H1 (cell line): Measurements from ENCODE around the gene SLC25A38. TPM values are rescaled to one million over a fixed set of nuclear protein-coding genes. Genes with fewer than 3 reads are reported as not detected.
"Not testable (repeated sequence)": the region's sequence is repeated elsewhere in the genome, so short reads cannot be mapped to it uniquely, and the experiment has no call there.

Source experiments
- CTCF ChIA-PET: fragments of 300-600 bp; sonication (Branson Sonifier 250); formaldehyde crosslinking; loops from one replicate; lab custom pipeline; 2021; ENCODE audit not compliant: partially characterized antibody; lab: Charles Lee
- POLR2A ChIA-PET: fragments of 300-600 bp; sonication (Branson Sonifier 250); formaldehyde crosslinking; loops from one replicate; lab custom pipeline; 2021; ENCODE audit warnings: inconsistent platforms; ENCODE audit not compliant: partially characterized antibody; lab: Charles Lee
- DNase-seq, 2 experiments: peaks; one replicate each; pipeline versions ENCODE4 v3.0.0 to v3.0.0-alpha.2; 2010 to 2022; ENCODE audit warnings: low spot score in 2 of 2, low read depth in 1 of 2, mixed read lengths in 1 of 2
- FAIRE-seq: peaks from 2 replicates; lab custom pipeline; 2011; peaks lifted over from hg19 to GRCh38; lab: Jason Lieb, UNC
- H2AFZ ChIP-seq: 2 replicates; pipeline ENCODE4 v1.8.1; 2012; ENCODE audit warnings: low read length, inconsistent platforms
- H2AK5ac ChIP-seq: 2 replicates; pipeline ENCODE4 v1.6.1; 2013; ENCODE audit warnings: low read depth, low read length
- H2BK120ac ChIP-seq: replicated peaks from 2 replicates; pipeline ENCODE3; 2013; ENCODE audit warnings: low read depth, low read length, inconsistent platforms
- H2BK12ac ChIP-seq: 2 replicates; pipeline ENCODE4 v1.6.1; 2013; ENCODE audit warnings: low read depth, low read length
- H2BK15ac ChIP-seq: 2 replicates; pipeline ENCODE4 v1.6.1; 2013; ENCODE audit warnings: low read length
- H2BK20ac ChIP-seq: 2 replicates; pipeline ENCODE4 v1.6.1; 2013; ENCODE audit warnings: low read length
- H2BK5ac ChIP-seq: 2 replicates; pipeline ENCODE4 v1.6.1; 2013; ENCODE audit warnings: low read depth, low read length
- H3K14ac ChIP-seq: 2 replicates; pipeline ENCODE4 v1.6.1; 2013; ENCODE audit warnings: inconsistent platforms; ENCODE audit not compliant: insufficient read length
- H3K18ac ChIP-seq: 2 replicates; pipeline ENCODE4 v1.6.1; 2013; ENCODE audit warnings: low read length; ENCODE audit errors: extremely low read depth
- H3K23ac ChIP-seq: 2 replicates; pipeline ENCODE4 v1.6.1; 2013; ENCODE audit warnings: inconsistent platforms; ENCODE audit not compliant: insufficient read length
- H3K23me2 ChIP-seq: 2 replicates; pipeline ENCODE4 v1.6.1; 2013; ENCODE audit warnings: low read depth, low read length
- H3K27ac ChIP-seq: 2 replicates; pipeline ENCODE4 v1.6.1; 2011; ENCODE audit warnings: low read depth, low read length, inconsistent platforms
- H3K27me3 ChIP-seq, 4 experiments: replicated peaks in 1 of 4; 1 replicate in 1 of 4; 2 replicates in 3 of 4; pipeline versions ENCODE4 v1.6.1 to v1.8.1; 2011 to 2013; ENCODE audit warnings: low read length in 3 of 4, mild to moderate bottlenecking in 3 of 4, inconsistent platforms in 2 of 4, mixed read lengths in 2 of 4, moderate library complexity in 1 of 4; ENCODE audit not compliant: control insufficient read depth in 3 of 4, insufficient read depth in 3 of 4; ENCODE audit errors: extremely low read depth in 1 of 4
- H3K36me3 ChIP-seq, 4 experiments: 2 replicates each; pipeline versions ENCODE4 v1.6.1 to v1.8.1; 2011 to 2013; ENCODE audit warnings: mild to moderate bottlenecking in 4 of 4, low read length in 3 of 4, moderate library complexity in 2 of 4, control low read depth in 1 of 4, inconsistent platforms in 1 of 4; ENCODE audit not compliant: insufficient read depth in 4 of 4, control insufficient read depth in 2 of 4
- H3K4ac ChIP-seq: replicated peaks from 2 replicates; pipeline ENCODE3; 2013; ENCODE audit warnings: low read length, low read depth, mixed read lengths, inconsistent platforms; ENCODE audit not compliant: insufficient read length
- H3K4me1 ChIP-seq, 4 experiments: replicated peaks in 1 of 4; 1 replicate in 1 of 4; 2 replicates in 3 of 4; pipeline versions ENCODE4 v1.6.1 to v1.8.1; 2011 to 2013; ENCODE audit warnings: low read length in 3 of 4, inconsistent platforms in 2 of 4, mixed read lengths in 1 of 4; ENCODE audit not compliant: insufficient read depth in 4 of 4, control insufficient read depth in 3 of 4
- H3K4me2 ChIP-seq, 2 experiments: 2 replicates each; pipeline versions ENCODE4 v1.6.1 to v1.8.1; 2011 to 2013; ENCODE audit warnings: low read depth in 2 of 2, low read length in 2 of 2, control low read depth in 1 of 2, inconsistent platforms in 1 of 2, mild to moderate bottlenecking in 1 of 2; ENCODE audit not compliant: insufficient read depth in 1 of 2
- H3K4me3 ChIP-seq, 4 experiments: fragments of 200-600, 300-600 bp in 1 of 4; sonication (generic), shearing (Covaris generic), sonication (Bioruptor Twin) in 1 of 4; 2 replicates each; pipeline versions ENCODE4 v1.5.1 to v1.8.1; 2011 to 2016; ENCODE audit warnings: low read length in 4 of 4, low read depth in 3 of 4, control low read depth in 2 of 4, inconsistent platforms in 2 of 4, mild to moderate bottlenecking in 2 of 4, mixed read lengths in 1 of 4, moderate library complexity in 1 of 4; ENCODE audit not compliant: insufficient read depth in 2 of 4; ENCODE audit errors: extremely low read depth in 1 of 4
- H3K56ac ChIP-seq: replicated peaks from 2 replicates; pipeline ENCODE3; 2013; ENCODE audit warnings: low read depth, mild to moderate bottlenecking, mixed read lengths, low read length, inconsistent platforms; ENCODE audit not compliant: insufficient read length
- H3K79me1 ChIP-seq: 2 replicates; pipeline ENCODE4 v1.6.1; 2013; ENCODE audit warnings: low read depth, low read length, control low read depth
- H3K79me2 ChIP-seq, 2 experiments: 2 replicates each; pipeline versions ENCODE4 v1.6.1 to v1.8.1; 2012 to 2013; ENCODE audit warnings: low read length in 2 of 2, mild to moderate bottlenecking in 2 of 2, inconsistent platforms in 1 of 2; ENCODE audit not compliant: insufficient read depth in 2 of 2, control insufficient read depth in 1 of 2
- H3K9ac ChIP-seq, 4 experiments: replicated peaks in 1 of 4; 1 replicate in 1 of 4; 2 replicates in 3 of 4; pipeline versions ENCODE4 v1.6.1 to v1.8.1; 2011 to 2013; ENCODE audit warnings: low read depth in 3 of 4, low read length in 3 of 4, control low read depth in 2 of 4, mild to moderate bottlenecking in 2 of 4, moderate library complexity in 2 of 4, inconsistent platforms in 1 of 4; ENCODE audit errors: extremely low read depth in 1 of 4
- H3K9me3 ChIP-seq, 2 experiments: 2 replicates each; pipeline versions ENCODE4 v1.6.1 to v1.8.1; 2012 to 2013; ENCODE audit warnings: mild to moderate bottlenecking in 2 of 2, moderate library complexity in 2 of 2, control low read depth in 1 of 2, inconsistent platforms in 1 of 2, low read depth in 1 of 2, low read length in 1 of 2, mixed read lengths in 1 of 2; ENCODE audit not compliant: insufficient read depth in 2 of 2
- H4K20me1 ChIP-seq, 2 experiments: replicated peaks in 1 of 2; 2 replicates each; pipeline versions ENCODE3 to v1.8.1; 2011 to 2013; ENCODE audit warnings: inconsistent platforms in 2 of 2, low read length in 2 of 2, mild to moderate bottlenecking in 1 of 2; ENCODE audit not compliant: insufficient read depth in 2 of 2, control insufficient read depth in 1 of 2
- H4K5ac ChIP-seq: 2 replicates; pipeline ENCODE4 v1.6.1; 2013; ENCODE audit warnings: low read length, low read depth, mixed read lengths, inconsistent platforms; ENCODE audit not compliant: insufficient read length
- H4K8ac ChIP-seq: 2 replicates; pipeline ENCODE4 v1.8.0; 2013; ENCODE audit warnings: mild to moderate bottlenecking, moderate library complexity, low read length, inconsistent platforms; ENCODE audit not compliant: insufficient read depth; ENCODE audit errors: extremely low read depth
- H4K91ac ChIP-seq: replicated peaks from 2 replicates; pipeline ENCODE3; 2013; ENCODE audit warnings: low read length, mixed read lengths, inconsistent platforms; ENCODE audit not compliant: insufficient read length
- WGBS, 2 experiments: shearing (Covaris generic) in 1 of 2; methylation state at CpG; one replicate each; pipeline versions ENCODE4 v1.1.6 to v1.1.7; 2013 to 2015; ENCODE audit warnings: low lambda C conversion rate in 2 of 2, mixed read lengths in 2 of 2, inconsistent platforms in 1 of 2, low coverage in 1 of 2, missing lambda C conversion rate in 1 of 2; ENCODE audit not compliant: insufficient replicate concordance in 2 of 2, insufficient coverage in 1 of 2, insufficient read length in 1 of 2; ENCODE audit errors: extremely low coverage in 1 of 2, missing lambda C conversion rate in 1 of 2; 5-methylcytosine and 5-hydroxymethylcytosine counted together
- polyA plus RNA-seq, 7 experiments: library from polyadenylated mRNA; depleted of rRNA in 3 of 7; stranded (reverse) in 5 of 7; unstranded in 2 of 7; fragments of >200 nt in 5 of 7; fragments of 200-250 nt in 2 of 7; gene quantifications; 1 replicate in 5 of 7; 2 replicates in 1 of 7; 4 replicates in 1 of 7; pipeline versions ENCODE4 v1.2.1 to v1.2.3, GENCODE V29; 2011 to 2013; ENCODE audit warnings: missing spikeins in 2 of 7, mixed read lengths in 2 of 7
- total RNA-seq: library from RNA; stranded (reverse); fragmentation: NEBNext Ultra II Directional; extraction: Animal tissue kit (Norgen Biotek cat#: 25700); gene quantifications from 2 replicates; pipeline ENCODE4 v1.2.1, GENCODE V29; 2021

SLC25A38 gene
- total and polyA plus RNA-seq, 2 of the 8 experiments (the other 6 are each of a cell fraction or from before 2014, with no cell fraction given), result 41.2 to 45.8 TPM

DNA sequence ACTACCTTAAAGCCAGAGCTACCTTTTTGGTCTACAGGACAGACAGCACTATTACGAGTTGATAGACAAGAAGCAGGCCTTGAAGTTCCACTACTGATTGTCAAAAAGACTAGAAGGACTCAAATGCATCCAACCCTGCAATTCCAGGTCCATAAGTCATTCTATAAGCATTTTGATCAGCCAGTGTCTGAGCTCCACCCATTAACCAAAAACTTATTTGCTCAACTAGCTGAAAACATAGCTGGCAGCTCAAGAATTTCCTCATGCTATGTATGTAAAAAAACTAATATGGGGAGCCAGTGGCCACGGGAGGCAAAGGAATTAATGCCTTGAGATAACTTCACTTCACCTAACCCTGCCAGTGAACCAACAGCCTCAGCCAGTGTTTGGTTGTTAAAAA is 32.0 kb upstream of the SLC25A38 start:
- not testable (repeated sequence) for H3K36me3 ChIP-seq, H3K4ac ChIP-seq, H3K4me1 ChIP-seq, H2BK120ac ChIP-seq, H4K8ac ChIP-seq, FAIRE-seq, H2AK5ac ChIP-seq, H3K23ac ChIP-seq, H3K9me3 ChIP-seq, H2BK5ac ChIP-seq, H2AFZ ChIP-seq, H4K5ac ChIP-seq, H3K27me3 ChIP-seq, H2BK12ac ChIP-seq, H2BK15ac ChIP-seq, H3K4me2 ChIP-seq, H3K56ac ChIP-seq, H4K20me1 ChIP-seq, H3K23me2 ChIP-seq, H3K14ac ChIP-seq, H3K18ac ChIP-seq, H3K79me2 ChIP-seq, H3K9ac ChIP-seq, DNase-seq, H3K27ac ChIP-seq, H3K79me1 ChIP-seq, H2BK20ac ChIP-seq, H4K91ac ChIP-seq, H3K4me3 ChIP-seq
- 93% methylated on average over 2 of the region's 2 CpGs; no CpG with 5 or more reads in 1 of the 2 experiments for WGBS, 2 experiments
- CTCF ChIA-PET, result interaction anchor here (1.2 kb wide), 1 partner anchor 60 kb away, joined by 3 read pairs; no protein-coding TSS in a partner anchor
- POLR2A ChIA-PET, result interaction anchor here (1.5 to 1.7 kb wide), 2 partner anchors 58 to 64 kb away, joined by 3 to 4 read pairs; no protein-coding TSS in a partner anchor
